ENCODE data around the gene PTPRN.
"Not testable (repeated sequence)": the region's sequence is repeated elsewhere in the genome, so short reads cannot be mapped to it uniquely, and the experiment has no call there.

The PTPRN gene

GRCh38 chr2:219306047-219306446 is 3.2 kb downstream of the PTPRN start:
- DNase-seq (ENCODE audit: low spot score): no peak

GRCh38 chr2:219304223-219304622 is 5.0 kb downstream of the PTPRN start:
- no peak for DNase-seq (ENCODE audit: low spot score)

GRCh38 chr2:219302412-219302968 is 6.7 kb downstream of the PTPRN start:
- no peak for DNase-seq (ENCODE audit: low spot score)

GRCh38 chr2:219300022-219300421 is 9.2 kb downstream of the PTPRN start:
- no peak for DNase-seq (ENCODE audit: low spot score)

GRCh38 chr2:219299372-219299760 is 9.8 kb downstream of the PTPRN start:
- no peak for DNase-seq (ENCODE audit: low spot score)

- DNase-seq (ENCODE audit: low spot score): peak; percentile 90
Observed at GRCh38 chr2:219298759-219299371, 10.3 kb downstream of the PTPRN start.

GRCh38 chr2:219297766-219298456 is 11.3 kb downstream of the PTPRN start:
- no peak for DNase-seq (ENCODE audit: low spot score)

- no peak for DNase-seq (ENCODE audit: low spot score)
Observed at GRCh38 chr2:219296631-219297391, 12.4 kb downstream of the PTPRN start.

- DNase-seq (ENCODE audit: low spot score): no peak
Observed at GRCh38 chr2:219296142-219296541, 13.1 kb downstream of the PTPRN start.

GRCh38 chr2:219294356-219295351 is 14.5 kb downstream of the PTPRN start:
- peak; percentile 95 for DNase-seq (ENCODE audit: low spot score)

GRCh38 chr2:219293736-219294231 is 15.4 kb downstream of the PTPRN start:
- DNase-seq (ENCODE audit: low spot score): no peak

- DNase-seq (ENCODE audit: low spot score): no peak
Observed at GRCh38 chr2:219292616-219293015, 16.6 kb downstream of the PTPRN start.

GRCh38 chr2:219291910-219292490 is 17.2 kb downstream of the PTPRN start:
- DNase-seq (ENCODE audit: low spot score): no peak

- DNase-seq (ENCODE audit: low spot score): no peak
Observed at GRCh38 chr2:219291394-219291793, 17.8 kb downstream of the PTPRN start.

- no peak for DNase-seq (ENCODE audit: low spot score)
Observed at GRCh38 chr2:219290381-219291171, 18.6 kb downstream of the PTPRN start.

GRCh38 chr2:219289537-219290361 is 19.5 kb downstream of the PTPRN start:
- peak; percentile 72 for DNase-seq (ENCODE audit: low spot score)

- DNase-seq (ENCODE audit: low spot score): no peak
Observed at GRCh38 chr2:219289195-219289536, 20.0 kb downstream of the PTPRN start.

GRCh38 chr2:219287580-219288265 is 21.5 kb downstream of the PTPRN start:
- DNase-seq (ENCODE audit: low spot score): peak; percentile 32

- not testable (repeated sequence) for DNase-seq (ENCODE audit: low spot score)
Observed at GRCh38 chr2:219287116-219287440, 22.1 kb downstream of the PTPRN start.

Data from hematopoietic multipotent progenitor cell treated with erythropoietin and hydrocortisone succinate and interleukin-3 and kit ligand, for 17 days (in vitro differentiated cells).